Measurements from ENCODE around the gene ALDH16A1.
A peak's percentile ranks its signal among the peaks of the same experiment; 100 is the strongest.
"Not testable (repeated sequence)": the region's sequence is repeated elsewhere in the genome, so short reads cannot be mapped to it uniquely, and the experiment has no call there.

Gene ALDH16A1

DNA sequence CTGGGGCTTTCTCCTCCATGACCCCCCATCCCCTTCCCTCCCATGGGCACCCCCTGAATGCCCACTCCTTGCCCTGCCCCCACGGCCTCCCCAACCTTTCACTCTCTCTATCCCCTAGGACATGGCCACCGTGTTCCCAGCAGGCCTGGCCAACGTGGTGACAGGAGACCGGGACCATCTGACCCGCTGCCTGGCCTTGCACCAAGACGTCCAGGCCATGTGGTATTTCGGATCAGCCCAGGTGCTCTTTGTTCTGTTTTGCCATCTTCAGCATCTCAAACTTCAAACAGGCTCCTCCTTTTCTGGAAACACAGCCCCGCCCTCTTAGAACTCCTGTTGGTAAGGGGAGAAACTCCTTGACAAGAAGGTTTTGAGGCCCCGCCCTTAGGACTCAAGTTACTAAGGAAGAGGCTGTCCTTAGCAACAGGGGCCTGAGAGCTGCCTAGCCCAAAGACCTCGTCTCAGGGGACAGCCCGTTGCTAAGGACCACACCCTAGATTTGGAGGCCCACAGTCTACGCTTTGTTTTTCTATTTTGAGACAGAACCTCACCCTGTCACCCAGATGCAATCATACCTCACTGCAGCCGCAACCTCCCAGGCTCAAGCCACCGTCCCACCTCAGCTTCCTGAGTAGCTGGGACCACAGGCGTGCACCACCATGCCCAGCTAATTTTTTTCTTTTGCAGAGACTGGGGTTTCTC is 15.9 kb downstream of the ALDH16A1 start:
- DNase-seq, result peak; percentile 84

DNA sequence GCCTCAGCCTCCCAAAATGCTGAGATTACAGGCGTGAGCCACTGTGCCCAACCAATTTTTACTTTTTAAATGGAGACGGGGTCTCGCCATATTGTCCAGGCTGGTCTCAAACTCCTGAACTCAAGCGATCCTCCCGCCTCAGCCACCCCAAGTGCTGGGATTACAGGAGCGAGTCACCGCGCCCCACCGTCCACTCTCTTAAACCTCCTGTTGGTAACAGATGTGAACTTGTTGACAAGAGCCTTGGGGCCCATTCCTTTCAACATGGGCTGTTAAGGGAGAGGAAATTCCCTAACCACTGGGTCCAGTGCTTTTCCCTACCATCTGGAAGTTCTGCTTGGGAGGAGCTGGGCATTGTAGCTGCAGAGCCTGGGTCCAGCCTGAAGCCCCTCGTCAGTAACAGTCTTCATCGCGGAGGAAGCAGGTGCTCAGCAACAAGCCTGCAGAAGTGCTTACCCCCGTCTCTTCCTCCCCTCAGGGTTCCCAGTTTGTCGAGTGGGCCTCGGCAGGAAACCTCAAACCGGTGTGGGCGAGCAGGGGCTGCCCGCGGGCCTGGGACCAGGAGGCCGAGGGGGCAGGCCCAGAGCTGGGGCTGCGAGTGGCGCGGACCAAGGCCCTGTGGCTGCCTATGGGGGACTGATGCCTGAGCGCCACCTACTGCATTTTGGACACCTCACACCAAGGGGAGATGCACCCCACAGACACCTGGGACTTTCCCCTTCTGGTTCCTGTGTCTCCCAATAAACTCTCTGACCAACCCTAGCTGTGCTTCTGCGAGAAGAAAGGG is 17.0 kb downstream of the ALDH16A1 start:
- DNase-seq, result no peak

DNA sequence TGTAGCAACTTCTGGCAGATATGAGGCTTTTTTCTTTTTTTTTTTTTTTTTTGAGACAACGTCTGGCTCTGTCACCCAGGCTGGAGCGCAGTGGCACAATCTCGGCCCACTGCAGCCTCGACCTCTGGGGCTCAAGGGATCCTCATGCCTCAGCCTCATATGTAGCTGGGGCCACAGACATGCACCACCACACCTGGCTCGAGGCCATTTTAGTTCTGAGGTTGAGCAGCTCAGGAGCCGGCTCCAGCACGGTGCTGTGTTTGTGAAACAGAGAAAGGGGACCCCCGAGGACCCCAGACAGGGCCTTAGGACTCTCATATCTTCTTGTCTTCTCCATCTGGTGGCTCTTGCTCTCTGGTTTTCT is 17.6 kb downstream of the ALDH16A1 start:
- DNase-seq, result no peak

DNA sequence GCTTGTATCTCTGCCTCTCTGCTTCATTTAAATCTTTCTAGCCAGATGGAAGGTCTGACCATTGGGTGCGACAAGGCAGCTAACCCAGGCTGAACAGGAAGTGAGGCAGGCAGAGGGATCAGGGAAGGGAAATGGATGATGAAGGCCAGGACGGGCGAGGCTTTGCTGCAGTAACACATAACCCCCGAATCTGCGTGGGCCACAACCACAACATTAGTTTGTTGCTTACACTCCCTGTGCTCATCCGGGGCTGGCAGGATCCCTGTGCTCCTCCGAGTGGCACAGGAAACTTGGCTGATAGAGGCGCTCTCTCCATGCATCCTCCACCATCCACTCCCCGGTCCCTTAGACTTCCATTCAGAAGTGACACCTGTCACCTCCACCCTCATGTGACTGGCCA is 19.9 kb downstream of the ALDH16A1 start:
- no peak for DNase-seq

DNA sequence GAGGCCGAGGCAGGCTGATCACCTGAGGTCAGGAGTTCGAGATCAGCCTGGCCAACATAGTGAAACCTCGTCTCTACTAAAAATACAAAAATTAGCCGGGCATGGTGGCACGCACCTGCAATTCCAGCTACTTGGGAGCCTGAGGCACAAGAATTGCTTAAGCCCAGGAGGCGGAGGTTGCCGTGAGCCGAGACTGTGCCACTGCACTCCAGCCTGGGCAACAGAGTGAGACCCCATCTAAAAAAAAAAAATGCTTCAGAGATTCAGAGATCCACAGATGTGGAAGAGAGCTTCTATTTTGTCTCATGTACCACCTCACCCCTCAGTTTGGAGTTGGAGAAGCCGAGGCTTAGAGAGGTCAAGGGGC is 20.5 kb downstream of the ALDH16A1 start:
- not testable (repeated sequence) for DNase-seq

DNA sequence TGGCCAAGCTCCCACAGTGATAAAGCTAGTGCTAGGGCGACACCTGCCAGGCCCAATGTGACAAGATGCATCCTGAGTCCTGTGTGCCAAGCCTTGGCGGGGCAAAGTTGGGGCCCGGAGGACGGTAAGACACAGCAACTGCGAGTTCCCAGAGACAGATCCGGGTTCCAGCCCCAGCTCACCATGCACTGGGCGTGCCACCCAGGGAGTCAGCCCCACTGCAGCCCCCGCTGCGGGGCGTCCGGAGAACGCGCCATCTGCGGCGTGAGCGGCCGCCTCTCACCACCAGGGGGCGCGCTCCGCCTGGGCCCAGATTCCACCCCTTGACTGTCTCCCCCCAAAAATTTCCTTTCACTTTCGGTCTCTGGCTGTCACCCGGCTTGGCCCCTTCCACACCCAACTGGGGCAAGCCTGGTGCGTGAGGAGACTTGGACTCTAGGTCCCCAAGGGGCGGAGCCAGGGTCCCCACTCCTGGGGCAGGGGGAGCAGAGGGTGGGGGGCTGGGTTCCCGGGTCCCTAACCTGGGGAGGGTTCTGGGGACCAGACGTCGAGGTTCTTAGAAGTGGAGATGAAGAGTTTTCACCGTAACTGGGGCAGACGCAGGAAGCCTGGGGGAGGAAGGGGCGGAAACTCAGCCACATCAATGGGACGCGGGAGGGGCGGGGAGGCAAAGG is 21.0 kb downstream of the ALDH16A1 start, which contains the start of gene FLT3LG:
Gene FLT3LG (plus strand): TSS at position 348 of the 674 bp plus-strand sequence. CDS start 425 bp downstream, outside the sequence.
- DNase-seq, result no peak

DNA sequence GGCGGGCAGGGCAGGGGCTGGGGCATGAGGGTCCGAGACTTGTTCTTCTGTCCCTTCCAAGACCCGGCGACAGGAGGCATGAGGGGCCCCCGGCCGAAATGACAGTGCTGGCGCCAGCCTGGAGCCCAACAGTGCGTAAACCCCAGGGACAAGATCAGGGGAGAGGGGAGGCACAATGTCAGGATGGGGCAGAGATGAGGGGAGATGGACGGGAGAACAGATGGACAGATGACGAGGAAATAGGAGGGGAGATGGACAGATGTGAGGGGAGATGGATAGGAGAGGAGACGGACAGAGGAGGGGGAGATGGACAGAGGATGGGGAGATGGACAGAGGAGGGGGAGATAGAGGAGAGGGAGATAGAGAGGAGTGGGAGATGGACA is 21.5 kb downstream of the ALDH16A1 start:
- no peak for DNase-seq

DNA sequence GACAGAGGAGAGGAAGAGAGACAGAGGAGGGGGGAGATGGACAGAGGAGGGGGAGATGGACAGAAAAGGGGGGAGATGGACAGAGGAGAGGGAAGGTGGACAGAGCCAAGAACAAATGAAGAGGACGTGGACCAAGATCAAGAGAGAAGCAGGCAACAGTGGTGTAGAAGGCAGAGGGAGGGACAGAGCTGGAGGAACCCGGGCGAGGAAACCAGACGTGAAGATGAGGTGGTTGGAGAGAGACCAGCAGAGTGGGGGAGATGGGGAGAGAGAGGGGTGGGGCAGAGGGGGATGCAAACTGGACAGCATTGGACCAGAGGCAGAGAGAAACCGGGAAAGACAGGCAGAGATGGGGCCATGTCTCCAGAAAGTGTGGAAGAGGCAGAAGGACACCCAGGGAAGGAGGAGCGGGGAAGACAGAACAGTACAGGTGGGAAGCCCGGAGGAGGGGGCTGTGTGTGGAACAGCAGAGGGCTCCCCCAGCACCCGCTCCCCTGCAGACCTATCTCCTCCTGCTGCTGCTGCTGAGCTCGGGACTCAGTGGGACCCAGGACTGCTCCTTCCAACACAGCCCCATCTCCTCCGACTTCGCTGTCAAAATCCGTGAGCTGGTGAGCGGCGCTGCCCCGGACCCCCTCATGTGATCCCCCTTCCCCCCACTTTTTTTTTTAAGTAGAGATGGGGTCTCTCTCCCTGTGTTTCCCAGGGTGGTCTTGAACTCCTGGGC is 22.3 kb downstream of the ALDH16A1 start:
- DNase-seq, result no peak

DNA sequence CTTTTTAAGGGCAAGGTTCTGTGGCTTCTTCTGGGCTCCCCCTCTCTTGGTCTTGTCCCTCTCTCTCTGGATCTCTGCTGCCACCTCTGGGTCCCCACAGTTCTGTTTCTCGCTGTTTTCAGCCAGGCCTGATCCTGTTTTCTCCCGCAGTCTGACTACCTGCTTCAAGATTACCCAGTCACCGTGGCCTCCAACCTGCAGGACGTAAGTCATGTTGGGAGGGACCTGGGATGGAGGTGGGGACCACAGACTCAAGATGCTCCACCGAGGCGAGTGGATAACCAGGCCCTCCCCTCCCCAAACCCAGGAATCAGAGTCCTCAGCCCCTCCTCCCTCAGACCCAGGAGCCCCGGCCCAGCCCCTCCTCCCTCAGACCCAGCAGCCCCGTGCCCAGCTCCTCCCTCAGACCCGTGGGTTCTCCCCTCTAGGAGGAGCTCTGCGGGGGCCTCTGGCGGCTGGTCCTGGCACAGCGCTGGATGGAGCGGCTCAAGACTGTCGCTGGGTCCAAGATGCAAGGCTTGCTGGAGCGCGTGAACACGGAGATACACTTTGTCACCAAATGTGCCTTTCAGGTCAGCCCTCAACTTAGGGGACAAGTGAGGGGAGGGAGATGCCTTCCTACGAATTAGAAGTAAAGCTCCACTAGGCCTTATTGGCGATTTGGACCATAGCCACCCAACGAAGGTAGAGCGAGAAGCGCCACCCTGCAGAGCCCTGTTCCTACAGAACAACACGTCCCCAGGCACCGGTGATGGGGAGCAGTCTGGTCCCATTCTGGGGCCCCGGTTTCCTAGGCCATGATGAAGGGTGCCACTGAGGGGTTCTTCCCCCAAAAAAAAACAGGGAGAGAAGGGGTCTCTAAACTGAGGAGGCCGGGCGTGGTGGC is 23.2 kb downstream of the ALDH16A1 start:
- DNase-seq, result peak; percentile 94

DNA sequence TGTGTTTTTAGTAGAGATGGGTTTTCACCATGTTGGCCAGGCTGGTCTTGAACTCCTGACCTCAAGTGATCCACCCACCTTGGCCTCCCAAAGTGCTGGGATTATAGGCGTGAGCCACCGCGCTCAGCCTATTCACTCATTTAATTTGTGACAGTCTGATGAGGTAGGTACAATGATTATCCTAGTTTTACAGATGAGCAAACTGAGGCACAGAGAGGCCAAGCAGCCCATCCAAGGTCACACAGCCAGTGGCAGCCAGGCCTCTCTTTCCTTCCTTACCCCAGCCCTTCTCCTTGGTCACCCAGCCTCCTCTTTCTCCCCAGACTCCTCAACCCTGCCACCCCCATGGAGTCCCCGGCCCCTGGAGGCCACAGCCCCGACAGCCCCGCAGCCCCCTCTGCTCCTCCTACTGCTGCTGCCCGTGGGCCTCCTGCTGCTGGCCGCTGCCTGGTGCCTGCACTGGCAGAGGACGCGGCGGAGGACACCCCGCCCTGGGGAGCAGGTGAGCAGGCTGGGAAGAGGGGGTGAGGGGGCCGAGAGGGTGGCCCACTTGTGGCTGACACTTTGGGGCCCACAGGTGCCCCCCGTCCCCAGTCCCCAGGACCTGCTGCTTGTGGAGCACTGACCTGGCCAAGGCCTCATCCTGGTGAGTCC is 27.1 kb downstream of the ALDH16A1 start:
- DNase-seq, result no peak

DNA sequence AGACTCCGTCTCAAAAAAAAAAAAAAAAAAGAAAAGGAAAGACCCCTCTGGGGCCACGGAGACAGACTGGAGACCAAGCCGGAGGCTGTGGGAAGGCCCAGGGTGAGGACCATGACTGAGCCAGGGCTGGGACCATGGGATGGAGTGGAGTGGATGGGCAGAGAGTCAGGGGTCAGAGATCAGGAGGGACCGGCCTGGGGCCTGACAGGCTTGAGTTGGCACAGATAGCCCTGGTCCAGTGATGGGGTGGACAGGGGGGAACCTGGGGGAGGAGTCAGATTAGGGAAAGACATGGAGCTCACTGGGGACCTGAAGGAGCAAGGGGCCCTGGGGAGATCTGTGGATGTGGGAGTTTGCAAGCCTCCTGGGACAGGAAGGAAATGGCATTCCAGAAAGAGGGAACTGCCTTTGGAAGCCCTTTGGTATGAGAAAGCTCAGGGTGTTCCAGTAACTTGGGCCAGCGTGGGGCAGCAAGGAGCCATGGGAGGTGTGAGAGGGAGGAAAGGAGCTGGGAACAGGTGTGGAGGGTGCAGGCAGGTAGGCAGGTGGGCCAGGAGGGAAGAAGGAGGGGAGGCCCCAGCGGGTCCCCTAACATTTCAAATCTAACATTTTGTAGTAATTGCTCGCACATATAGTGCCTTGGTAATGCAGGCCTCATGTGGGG is 28.1 kb downstream of the ALDH16A1 start:
- no peak for DNase-seq

DNA sequence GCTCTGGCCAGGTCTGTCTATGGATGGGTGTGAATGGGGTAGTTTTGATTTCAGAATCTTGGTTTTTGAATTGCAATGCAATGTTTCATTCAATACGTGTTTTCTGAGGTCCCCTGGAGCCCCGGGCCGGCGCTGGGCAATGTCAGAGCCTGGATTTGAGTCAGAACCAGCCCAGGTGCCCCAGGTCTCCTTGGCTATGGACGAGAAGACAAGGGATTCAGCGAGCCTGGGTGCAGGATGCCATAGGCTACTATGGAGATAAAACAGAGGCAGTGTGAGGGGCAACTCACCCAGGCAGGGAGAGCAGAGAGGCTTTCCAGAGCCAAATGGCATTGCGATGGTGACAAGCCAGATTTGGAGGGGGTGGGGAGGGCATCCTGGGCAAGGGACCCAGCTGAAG is 33.2 kb downstream of the ALDH16A1 start:
- no peak for DNase-seq

DNA sequence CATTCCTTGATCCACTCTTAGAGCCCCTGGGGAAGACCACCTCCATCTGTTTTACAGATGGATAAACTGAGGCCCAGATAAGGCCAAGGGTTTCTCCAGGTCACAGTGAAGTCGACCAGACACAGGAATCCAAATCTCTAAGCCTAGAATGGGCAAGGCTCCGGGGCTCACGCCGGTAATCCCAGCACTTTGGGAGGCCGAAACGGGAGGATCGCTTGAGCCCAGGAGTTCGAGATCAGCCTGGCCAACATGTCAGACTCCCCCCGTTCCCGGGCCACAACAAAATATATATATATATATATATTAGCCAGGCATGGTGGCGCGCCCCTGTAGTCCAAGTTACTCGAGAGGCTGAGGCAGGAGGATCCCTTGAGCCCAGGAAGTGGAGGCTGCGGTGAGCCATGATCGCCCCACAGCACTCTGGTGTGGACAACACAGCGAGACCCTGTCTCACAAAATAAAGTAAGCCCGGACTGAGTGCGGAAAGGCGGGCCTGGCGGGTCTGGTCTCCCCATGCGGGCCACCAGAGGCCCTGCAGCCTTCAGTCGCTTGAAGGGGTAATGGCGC is 33.8 kb downstream of the ALDH16A1 start:
- DNase-seq, result no peak

DNA sequence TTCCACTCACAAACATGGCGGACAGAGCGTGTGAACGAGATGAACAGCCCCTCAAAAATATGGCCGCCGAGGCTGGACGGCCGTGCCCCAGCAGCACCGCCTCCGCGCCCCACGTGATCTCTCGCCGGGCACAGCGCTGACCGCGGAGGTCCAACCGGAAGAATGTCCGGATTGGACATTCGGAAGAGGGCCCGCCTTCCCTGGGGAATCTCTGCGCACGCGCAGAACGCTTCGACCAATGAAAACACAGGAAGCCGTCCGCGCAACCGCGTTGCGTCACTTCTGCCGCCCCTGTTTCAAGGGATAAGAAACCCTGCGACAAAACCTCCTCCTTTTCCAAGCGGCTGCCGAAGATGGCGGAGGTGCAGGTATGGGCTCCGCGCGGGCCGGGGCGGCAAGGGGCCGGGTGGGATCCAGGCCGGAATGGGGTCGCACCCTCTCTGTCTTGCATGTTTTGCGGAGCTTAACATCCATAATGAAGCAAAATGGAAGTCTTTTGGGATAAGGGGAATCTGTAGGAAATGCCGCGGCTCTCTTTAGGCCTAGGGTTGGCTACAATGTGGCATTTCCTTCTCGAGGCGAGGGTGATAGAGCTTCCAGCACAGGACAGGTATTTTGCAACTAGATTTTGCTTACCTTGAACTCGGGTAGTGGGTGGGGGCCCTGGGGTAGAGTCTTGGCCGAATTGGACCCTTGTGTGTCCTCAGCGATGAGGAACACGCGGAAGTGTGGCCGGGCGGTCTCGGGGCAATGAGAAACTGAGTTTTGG is 34.4 kb downstream of the ALDH16A1 start, which contains the start of gene RPL13A:
Gene RPL13A (plus strand): TSS at position 332 of the 769 bp plus-strand sequence. CDS start 22 bp downstream, at position 354.
- peak; percentile 100 for DNase-seq

DNA sequence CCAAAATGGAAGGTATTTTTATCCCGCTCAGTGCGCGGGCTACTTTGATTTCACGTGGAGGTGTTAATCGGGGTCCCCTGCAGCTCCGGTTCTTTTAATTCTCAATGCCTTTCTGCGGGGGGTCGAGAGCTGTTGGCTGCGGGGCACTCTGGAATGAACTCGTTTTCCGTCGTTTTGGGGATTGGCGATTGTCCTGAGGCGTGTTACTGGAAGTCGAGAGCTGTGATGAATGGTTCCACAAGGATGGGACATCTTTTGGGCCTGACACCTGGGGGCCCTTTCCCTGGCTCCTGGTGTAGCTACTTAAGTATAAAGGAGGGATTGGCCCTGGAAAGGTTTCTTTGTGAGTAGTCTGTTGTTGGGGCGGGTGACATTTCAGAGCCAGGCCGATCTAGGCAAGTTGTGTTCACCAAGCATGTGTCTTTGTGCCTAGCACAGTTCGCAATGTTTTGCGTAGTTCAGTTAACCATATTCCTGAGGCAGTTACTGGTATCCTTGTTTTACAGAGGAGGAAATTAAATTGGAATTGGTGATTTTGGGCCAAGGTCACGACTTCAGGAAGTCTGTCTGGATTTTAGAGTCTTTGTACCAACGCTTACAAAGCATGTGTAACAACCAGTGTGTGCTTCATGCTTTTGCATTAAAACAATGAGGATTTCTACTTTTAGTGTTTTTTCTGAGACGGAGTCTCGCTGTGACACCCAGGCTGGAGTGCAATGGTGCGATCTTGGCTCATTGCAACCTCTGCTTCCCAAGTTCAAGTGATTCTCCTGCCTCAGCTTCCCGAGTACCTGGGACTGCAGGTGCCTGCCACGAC is 35.2 kb downstream of the ALDH16A1 start:
- DNase-seq, result no peak

DNA sequence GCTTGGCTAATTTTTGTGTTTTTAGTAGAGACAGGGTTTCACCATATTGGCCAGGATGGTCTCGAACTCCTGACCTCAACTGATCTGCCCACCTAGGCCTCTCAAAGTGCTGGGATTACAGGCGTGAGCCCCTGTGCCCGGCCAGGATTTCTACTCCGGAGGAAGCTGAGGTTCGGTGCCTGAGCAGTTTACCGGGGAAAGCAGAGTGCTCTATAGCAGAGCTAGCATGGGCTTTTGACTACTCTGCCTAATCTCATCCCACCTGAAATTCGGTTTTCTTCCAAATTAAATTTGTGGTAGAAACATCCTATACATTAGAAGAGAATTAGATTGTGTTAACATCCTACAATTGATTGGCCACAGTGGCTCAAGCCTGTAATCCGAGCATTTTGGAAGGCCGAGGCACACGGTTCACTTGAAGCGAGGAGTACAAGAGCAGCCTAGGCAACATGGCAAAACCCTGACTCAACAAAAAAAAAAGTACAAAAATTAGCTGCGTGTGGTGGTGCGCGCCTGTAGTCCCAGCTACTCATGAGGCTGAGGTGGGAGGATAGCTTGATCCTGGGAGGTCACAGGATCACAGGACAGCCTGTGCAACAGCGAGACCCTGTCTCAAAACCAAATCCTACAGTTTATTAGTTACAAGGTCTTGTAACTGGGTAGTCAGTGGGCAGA is 36.0 kb downstream of the ALDH16A1 start:
- no peak for DNase-seq

DNA sequence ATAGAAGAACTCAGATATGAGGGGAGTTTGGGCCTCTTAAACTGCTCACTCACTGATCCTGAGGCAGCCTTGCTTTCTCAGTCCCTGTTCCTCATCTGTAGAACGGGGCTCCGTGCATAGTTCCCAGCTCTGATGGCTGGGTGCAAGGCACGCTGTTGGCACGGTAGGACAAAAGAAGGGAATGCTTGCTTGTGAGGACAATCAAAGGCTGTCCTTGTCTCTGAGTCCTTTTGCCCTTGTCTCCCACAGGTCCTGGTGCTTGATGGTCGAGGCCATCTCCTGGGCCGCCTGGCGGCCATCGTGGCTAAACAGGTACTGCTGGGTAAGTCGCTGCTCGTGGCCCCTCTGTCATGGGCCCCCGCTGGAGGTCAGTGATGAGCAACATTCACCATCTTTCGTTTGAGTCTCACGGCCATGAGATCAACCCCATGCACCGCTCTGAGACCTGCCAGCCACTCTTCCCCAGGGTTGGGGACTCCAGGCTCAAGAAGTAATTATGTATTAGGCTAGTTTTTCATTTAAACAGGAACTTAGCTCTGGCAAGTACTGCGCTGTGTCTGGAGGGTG is 36.7 kb downstream of the ALDH16A1 start:
- DNase-seq, result no peak

Measured in islet precursor cell (in vitro differentiated cells).